Stimulated activated CD8-positive, alpha-beta memory T cell treated with anti-CD3 and anti-CD28 coated beads, Interleukin-2, amount 100 ng/mL, for 48 hours (primary cell): ENCODE data around the gene USP12.
"Not testable (repeated sequence)": the region's sequence is repeated elsewhere in the genome, so short reads cannot be mapped to it uniquely, and the experiment has no call there.

ENCODE experiments used
- DNase-seq, 2 donors: peaks; one replicate each; pipeline ENCODE4 v3.0.0-alpha.2; 2020; ENCODE audit warnings: low read depth in 2 of 2

The USP12 gene

DNA sequence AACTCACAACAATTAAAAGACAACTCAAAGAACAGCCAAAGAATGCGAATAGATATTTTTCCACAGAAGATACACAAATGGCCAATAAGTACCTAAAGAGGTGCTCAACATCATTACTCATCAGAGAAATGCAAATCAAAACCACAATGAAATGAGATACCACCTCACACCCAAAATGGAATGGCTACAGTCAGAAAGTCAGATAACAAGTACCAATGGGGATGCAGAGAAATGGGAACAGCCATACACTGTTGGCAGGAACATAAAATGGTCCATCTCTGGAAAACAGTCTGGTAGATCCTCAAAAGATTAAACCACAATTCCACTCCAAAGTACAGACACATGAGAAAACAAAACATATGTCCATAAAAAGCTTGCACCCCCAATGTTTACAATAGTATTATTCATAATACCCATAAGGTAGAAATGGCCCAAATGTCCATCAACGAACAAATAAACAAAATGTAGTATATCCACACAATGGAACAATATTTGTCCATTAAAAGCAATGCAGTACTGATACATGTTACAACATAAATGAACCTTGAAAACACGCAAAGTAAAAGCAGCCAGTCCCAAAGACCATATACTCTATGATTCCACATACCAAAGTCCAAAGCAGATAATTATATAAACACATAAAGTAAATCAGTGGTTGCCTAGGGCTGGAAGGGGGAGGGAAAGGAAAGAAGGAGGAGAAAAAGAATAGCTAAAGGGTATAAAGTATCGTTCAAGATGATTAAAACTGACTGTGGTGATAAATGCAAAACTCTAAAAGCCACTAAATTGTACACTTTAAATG lies 19.6 kb downstream of the USP12 start:
- DNase-seq, result no peak

DNA sequence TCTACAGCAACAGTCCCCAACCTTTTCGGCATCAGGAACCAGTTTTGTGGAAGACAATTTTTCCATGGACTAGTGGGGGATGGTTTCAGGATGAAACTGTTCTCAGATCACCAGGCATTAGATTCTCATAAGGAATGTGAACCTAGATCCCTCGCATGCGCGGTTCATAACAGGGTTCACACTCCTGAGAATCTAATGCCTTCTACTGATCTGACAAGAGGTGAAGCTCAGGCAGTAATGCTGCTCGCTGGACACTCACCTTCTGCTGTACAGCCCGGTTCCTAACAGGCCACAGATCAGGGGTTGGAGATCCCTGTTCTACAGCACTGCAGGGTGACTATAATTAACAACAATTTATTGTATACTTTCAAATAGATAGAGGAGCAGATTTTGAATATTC lies 21.9 kb downstream of the USP12 start:
- no peak for DNase-seq

DNA sequence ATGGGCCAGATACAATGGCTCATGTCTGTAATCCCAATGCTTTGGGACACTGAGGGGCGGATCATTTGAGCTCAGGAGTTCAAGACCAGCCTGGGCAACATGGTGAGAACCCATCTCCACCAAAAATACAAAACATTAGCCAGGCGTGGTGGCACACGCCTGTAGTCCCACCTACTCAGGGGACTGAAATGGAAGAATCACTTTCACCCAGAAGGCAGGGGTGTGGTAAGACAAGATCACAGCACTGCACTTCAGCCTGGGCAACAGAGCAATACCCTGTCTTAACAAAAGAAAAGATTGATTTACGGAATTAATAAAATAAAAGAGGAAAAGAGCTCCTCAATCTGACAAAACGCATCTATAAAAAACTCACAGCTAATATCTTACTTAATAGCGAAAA lies 22.7 kb downstream of the USP12 start:
- DNase-seq, result no peak

DNA sequence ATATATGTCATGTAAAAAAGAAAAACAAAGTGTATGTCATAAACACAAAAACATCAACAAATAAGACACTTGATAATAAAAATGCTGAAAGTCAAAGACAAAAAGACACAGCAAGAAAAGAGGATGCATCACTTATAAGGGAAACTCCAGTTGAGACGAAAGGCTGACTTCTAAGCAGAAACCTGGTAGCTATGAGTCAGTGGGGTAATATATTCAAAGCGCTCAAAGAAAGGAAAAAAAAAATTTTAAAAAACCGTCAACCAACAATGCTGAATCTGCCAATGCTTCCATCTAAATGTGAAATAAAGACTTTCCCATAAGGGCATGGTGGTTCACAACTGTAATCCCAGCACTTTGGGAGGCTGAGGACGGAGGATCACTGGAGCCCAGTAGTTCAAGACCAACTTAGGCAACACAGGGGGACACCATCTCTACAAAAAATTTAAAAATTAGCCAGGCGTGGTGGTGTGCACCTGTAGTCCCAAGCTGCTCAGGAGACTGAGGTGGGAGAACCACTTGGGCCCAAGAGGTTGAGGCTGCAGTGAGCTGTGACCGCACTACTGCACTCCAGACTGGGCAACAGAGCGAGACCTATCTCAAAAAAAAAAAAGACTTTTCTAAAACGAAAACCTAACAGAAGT lies 24.0 kb downstream of the USP12 start:
- DNase-seq, result no peak

DNA sequence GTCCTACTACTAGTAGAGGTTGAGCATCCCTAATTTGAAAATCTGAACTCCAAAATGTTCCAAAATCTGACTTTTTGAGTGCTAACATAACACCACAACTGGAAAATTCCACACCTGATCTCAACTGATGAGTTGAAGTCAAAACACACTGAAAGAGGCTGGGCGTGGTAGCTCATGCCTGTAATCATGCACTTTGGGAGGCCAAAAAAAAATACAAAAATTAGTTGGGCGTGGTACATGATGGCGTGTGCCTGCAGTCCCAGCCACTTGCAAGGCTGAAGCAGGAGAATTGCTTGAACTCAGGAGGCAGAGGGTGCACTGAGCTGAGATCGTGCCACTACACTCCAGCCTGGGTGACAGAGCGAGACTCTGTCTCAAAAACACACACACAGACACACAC lies 29.9 kb downstream of the USP12 start:
- DNase-seq, result no peak

DNA sequence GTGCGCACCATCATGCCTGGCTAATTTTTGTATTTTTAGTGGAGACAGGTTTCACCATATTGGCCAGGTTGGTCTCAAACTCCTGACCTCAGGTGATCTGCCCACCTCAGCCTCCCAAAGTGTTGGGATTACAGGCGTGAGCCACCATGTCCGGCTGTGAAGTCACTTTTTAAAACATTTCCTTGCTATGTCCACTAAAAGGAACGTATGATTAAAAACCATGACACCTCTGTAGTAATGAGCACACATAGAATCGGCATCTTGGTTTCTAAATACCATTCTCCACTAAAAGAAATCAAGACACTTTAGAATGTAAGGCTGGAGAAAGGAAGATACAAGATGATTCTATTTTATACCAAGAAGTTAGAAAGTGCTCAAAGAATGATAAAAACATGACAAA lies 30.5 kb downstream of the USP12 start:
- not testable (repeated sequence) for DNase-seq

DNA sequence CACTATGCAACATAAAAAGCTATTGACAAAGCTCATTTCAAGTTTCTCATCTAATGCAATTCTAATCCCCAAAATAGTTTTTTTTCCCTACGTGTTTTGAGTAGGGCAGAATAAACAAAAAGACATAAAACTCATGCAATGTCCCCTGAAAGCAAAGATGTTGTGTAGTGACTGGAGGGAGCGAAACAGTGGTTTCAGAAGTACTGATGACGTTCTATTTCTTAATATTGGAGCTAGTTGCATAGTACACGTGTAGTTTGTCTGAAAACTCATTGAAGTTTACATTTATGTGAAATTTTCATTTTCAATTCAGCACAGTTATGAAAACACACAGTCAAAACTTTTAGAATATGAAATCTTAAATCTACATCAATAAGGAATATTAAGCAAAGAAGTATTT lies 31.6 kb downstream of the USP12 start:
- DNase-seq, result no peak

DNA sequence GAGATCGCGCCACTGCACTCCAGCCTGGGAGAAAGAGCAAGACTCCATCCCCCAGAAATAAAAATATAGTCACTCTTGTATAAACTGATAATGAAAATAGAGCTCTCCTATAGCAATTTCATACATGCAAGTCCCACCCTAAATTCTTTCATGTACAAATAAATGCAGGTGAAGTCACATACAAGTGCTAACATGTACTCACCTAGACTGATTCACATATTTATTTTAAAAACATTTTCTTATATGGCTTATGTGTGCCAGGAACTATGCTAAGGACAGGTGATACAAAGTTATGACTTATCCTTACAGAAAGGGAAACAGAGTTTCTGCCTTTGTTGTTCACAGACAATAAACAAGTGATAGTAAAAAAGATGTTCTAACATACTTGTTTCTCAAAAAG lies 32.0 kb downstream of the USP12 start:
- no peak for DNase-seq

DNA sequence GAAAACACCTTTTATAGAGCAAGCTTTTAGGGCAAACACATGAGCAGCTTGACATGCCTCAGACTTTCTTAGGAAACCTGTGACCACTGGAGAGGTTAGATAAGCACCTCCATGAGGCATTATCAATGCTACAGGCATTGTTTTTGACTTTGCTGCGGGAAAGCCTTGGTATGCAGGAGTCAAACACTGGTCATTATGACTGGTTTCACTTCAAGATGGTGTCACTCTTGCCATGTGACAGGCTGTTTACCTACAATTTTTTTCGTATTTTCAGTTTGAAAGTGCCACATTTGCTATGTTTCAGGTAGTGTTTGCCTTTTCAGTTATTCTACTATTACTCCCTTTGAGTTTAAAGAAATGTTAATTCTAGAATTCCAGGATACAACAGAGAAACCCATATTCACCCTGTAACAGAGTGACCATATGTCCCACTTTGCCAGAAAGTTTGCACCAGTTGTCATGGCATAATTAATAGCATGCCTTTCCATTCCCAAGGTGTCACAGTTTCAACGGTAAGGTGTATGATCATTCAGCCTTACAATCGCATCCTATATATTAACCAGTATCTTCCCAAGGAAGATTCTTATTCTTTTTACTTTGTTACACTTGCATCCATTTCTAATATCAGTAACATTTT lies 33.0 kb downstream of the USP12 start:
- no peak for DNase-seq

DNA sequence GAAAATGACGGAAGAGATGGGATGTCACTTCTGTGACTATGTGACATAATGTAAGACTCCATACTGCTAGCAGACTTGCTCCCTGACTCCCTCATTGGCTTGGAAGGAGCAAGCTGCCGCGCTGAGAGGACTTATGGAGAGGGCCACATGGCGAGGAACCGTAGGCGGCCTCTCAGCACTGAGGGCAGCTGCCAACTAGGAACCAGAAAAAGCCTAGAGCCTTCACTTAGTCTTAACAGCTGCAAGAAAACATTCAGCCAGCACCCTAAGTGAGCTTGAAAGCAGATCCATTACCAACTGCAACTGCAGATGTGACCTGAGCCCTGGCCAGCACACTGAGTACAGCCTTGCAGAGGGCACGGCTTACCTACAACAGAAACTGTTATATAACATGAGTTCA lies 33.9 kb downstream of the USP12 start:
- DNase-seq, result no peak

DNA sequence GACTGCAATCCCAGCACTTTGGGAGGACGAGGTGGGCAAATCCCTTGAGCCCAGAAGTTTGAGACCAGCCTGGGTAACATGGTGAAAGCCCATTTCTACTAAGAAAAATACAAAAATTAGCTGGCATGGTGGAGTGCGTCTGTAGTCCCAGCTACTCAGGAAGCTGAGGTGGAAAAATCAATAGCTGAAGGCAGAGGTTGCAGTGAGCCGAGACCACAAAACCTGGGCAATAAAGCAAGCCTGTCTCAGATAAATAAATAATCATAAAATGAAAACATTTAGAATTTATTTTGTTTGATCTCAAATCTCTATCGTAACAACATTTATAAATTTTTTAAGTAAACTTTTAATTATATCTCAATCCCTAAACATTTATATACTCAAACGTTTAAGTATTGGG lies 36.6 kb downstream of the USP12 start:
- DNase-seq, result no peak

DNA sequence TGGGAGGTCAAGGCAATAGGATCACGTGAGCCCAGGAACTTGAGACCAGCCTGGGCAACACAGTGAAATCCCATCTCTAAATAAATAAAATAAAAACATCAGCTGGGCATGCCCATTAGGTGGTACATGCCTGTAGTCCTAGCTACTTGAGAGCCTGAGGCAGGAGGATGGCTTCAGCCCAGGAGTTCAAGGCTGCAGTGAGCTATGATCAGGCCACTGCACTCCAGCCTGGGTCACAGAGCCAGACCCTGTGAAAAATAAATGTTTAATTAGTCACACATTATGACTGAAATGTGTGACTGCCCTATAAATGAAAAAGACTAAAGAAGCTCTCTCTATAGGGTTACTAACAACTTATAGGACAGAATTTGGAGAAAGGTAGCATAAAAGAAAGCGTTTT lies 37.7 kb downstream of the USP12 start:
- DNase-seq, result no peak

DNA sequence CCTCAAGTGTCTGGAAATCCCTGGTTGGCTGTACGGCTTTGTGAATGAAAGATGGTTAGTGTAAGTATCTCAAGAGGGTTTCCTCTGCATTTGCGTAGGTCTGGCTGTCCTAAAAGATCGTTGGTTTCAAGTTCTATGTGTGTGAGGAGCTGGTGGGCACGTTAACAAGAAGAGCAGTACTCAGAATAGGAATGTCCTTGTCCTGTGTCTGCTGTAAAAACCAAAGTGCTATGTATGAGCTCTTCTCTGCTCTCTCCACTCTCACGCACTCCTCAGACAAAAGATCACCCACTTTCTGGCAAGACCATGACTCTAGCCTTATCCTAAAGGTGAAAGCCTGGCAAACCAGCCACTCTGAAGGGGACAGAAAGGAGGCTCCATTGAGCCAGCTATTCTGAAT lies 39.1 kb downstream of the USP12 start:
- no peak for DNase-seq

DNA sequence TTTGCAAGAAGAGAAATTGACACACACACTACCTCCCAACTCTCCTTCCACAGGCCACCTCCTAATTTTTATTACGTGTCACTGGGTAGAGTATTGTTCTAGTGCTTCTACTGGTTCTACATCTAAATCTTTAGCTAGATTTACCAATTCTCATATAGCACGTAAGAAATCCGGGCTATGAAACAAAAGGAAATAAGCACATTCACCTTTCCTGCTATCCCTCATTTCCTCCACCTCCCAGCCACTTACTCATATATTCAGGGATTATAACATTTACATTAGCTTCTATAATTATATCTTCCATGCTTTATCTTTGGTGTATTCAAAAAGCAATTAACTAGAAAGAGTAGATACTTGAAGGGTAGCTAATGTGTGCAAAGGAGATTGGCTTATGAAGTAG lies 39.7 kb downstream of the USP12 start:
- no peak for DNase-seq

DNA sequence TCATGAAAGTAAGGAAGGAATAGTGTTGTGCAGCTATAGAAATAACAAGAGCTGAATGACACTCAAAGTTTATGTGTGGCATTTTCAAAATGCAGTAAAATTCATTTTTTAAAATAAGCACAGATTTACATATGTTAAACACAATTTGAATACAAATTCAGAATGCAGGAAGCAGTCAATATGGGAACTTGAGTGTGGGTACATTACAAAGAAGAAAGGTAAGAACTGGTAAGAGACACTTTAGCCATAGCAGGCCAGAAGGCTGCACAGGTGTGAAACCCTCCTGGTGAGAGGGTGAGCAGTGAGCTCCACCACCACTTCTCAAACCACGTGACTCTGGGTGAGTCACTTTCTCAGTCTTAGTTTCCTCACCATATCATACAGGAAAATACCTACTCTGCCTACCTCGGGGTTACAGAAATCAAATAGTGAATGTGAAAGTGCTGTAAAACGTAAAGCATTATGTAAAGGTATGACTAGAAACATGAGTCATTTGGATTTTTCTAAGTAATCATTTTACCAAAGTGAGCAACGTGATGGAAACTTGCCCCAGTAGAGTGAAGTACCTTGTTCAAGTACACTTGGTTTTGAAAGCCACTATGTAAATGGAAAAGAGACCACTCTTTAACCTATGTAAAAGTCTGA lies 40.5 kb downstream of the USP12 start:
- peak; percentile 36 to 50 for DNase-seq

DNA sequence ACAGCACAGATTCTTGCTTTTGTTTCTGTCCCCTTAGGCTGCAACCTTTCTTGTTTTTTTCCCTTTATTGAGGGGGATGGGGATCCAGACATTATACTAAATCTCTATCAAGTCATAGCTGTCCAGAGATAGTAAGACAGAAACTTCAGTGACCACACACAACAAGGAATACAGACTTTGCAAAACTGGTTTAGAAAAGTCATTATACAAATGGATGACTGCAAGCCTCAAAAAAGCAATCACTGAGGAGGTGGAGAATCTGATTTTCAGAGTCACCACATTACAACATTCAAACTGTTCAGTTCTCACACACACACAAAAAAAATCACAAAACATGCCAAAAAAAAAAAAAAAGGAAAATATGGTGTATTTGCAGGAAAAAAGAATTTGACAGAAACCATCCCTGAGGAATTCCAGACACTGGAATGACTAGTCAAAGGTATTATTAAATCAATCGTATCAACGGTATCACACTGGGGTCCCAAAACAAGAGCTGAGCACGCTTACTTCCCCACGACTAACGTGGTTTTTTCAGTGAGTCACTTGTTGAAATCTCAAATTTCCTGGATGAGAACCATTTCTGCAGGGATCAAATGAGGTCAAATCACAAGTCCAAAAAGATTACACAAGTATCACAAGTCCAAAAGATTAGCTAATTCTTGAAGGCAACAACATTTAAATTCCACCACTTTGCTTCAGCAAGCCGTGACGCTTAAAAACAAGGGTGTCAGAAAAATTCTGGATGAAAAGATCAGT lies 41.2 kb downstream of the USP12 start:
- DNase-seq, result no peak

DNA sequence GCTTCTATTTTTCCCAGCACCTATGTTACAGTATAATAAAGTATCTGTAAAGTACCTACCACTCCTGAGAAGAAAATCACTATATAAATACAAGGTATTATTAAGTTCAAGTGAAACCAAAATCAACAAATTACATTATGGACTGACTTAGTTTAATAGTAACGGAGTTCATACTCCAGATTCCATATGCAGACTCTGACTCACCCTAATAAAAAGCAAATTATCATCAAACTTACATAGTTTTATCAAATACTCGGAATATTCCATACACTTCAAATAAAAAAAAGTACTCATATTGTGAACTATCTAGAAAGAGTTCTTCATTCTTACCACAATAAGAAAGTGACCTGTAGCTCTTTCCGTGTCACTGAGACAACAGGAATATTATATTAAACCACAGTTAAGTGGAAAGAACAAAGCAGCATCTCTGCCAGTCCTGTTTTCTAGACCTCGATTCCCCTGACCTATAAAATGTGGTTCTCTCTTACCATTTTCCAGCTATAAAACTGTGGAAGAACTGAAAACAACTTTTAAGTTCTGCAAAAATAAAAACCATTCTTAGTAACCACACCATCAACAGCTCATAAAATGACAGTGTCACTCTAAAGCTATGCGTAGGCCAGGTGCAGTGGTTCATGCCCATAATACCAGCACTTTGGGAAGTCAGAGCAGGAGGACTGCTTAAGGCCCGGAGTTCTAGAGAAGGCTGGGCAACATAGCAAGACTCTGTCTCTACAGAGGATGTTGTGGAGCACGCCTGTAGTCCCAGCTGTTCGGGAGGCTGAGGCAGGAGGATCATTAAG lies 42.6 kb downstream of the USP12 start:
- no peak for DNase-seq

DNA sequence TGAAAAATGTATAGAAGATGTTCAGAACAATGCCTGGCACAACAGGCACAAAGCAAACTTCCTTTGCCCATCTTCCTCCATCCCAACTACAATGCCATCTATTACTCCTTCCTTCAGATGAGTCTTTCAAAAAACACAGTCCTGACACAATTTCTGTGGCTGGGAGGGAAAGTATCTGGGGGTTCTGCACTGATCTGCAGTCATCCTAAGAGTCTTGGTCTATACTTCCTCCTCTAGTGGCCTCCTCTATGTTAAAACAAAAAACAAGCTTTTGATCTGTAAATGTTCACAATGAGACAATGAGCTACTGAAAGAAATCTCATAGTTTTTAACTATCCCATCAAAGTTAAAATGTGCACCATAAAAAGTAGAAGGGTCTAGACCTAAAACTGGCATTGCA lies 44.8 kb downstream of the USP12 start:
- DNase-seq, result no peak

DNA sequence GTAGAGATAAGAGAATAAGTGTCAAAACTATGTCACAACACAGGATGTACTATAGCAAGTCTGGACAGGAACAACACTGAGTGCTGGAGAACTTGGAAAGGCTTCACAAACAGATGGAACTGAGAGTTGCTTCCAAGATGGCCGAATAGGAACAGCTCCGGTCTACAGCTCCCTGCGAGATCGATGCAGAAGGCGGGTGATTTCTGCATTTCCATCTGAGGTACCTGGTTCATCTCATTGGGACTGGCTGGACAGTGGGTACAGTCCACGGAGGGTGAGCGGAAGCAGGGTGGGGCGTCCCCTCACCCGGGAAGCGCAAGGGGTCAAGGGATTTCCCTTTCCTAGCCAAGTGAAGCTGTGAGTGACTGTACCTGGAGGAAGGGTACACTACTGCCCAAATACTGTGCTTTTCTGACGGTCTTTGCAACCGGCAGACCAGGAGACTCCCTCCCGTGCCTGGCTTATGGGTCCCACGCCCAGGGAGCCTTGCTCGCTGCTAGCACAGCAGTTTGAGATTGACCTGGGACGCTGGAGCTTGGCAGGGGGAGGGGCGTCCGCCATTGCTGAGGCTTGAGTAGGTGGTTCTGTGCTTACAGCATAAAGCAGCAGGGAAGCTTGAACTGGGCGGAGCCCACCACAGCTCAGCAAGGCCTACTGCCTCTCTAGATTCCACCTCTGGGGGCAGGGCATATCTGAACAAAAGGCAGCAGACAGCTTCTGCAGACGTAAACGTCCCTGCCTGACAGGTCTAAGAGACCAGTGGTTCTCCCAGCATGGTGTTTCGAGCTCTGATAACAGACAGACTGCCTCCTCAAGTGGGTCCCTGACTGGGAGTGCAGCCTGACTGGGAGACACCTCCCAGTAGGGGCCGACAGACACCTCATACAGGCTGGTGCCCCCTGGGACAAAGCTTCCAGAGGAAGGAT lies 46.0 kb downstream of the USP12 start:
- no peak for DNase-seq

DNA sequence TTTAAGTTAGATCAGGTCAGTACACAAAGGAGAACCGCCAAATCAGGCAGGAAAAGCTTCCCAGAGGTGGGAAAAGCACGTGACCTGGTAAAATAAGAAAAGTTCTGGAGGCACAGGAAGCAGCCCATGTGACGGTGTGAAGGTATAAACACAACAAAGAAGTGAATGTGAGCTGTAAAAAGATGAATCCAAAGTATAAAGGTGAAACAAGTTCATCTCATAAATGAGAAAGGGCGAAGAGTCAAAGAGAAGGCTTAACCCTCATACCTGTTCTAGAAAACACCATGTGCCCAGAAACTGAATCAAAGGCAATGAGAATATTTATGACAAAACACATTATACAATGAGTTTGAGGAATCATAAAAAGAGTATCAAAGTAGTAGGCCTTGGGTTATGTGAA lies 47.0 kb downstream of the USP12 start:
- DNase-seq, result no peak
